Midbrain (tissue), 1 donor: ENCODE data around the gene RBM41.
"Not testable (repeated sequence)": the region's sequence is repeated elsewhere in the genome, so short reads cannot be mapped to it uniquely, and the experiment has no call there.

Source experiments
- DNase-seq: peaks from one replicate; lab custom pipeline; 2025; lab: John Stamatoyannopoulos, UW

The RBM41 gene

GRCh38 chrX:107118322-107119147, at the start of gene RBM41:
TSS of gene RBM41 (minus strand) at chrX:107118822. CDS start at chrX:107118773, 49 bp downstream.
- DNase-seq, result peak; percentile 76

- DNase-seq, result no peak
Observed at GRCh38 chrX:107168257-107168656, 49.6 kb upstream of the RBM41 start.

GRCh38 chrX:107167163-107167921, 48.7 kb upstream of the RBM41 start:
- no peak for DNase-seq

GRCh38 chrX:107157618-107158017, 39.0 kb upstream of the RBM41 start:
- not testable (repeated sequence) for DNase-seq

- DNase-seq, result not testable (repeated sequence)
Observed at GRCh38 chrX:107155621-107156430, 37.2 kb upstream of the RBM41 start.

- no peak for DNase-seq
Observed at GRCh38 chrX:107154787-107155620, 36.4 kb upstream of the RBM41 start.

- no peak for DNase-seq
Observed at GRCh38 chrX:107153005-107153404, 34.4 kb upstream of the RBM41 start.

GRCh38 chrX:107146670-107147069, 28.0 kb upstream of the RBM41 start:
- DNase-seq, result no peak

- DNase-seq, result no peak
Observed at GRCh38 chrX:107135965-107136307, 17.3 kb upstream of the RBM41 start.

GRCh38 chrX:107135049-107135964, 16.7 kb upstream of the RBM41 start:
- no peak for DNase-seq

- no peak for DNase-seq
Observed at GRCh38 chrX:107123750-107124149, 5.1 kb upstream of the RBM41 start.

- no peak for DNase-seq
Observed at GRCh38 chrX:107119283-107119682, 661 bp upstream of the RBM41 start.

- DNase-seq, result no peak
Observed at GRCh38 chrX:107117993-107118321, 665 bp downstream of the RBM41 start.

GRCh38 chrX:107107459-107107858, 11.2 kb downstream of the RBM41 start:
- DNase-seq, result no peak

- DNase-seq, result no peak
Observed at GRCh38 chrX:107102980-107103379, 15.6 kb downstream of the RBM41 start.

GRCh38 chrX:107076158-107076557, 42.5 kb downstream of the RBM41 start:
- no peak for DNase-seq

- not testable (repeated sequence) for DNase-seq
Observed at GRCh38 chrX:107057731-107058130, 60.9 kb downstream of the RBM41 start.

- DNase-seq, result no peak
Observed at GRCh38 chrX:107054978-107055377, 63.6 kb downstream of the RBM41 start.

GRCh38 chrX:107050195-107050709, 68.4 kb downstream of the RBM41 start:
- DNase-seq, result no peak

- DNase-seq, result no peak
Observed at GRCh38 chrX:107047622-107048021, 71.0 kb downstream of the RBM41 start.
